Activated CD8-positive, alpha-beta memory T cell treated with anti-CD3 and anti-CD28 coated beads, Interleukin-2, amount 50 U/mL, for 48 hours (primary cell): ENCODE results near the gene CNNM3.

ENCODE experiments used
- DNase-seq: peaks from one replicate; pipeline ENCODE4 v3.0.0-alpha.2; 2020

The CNNM3 gene

GRCh38 chr2:96866986-96867755 lies 51.1 kb downstream of the CNNM3 start:
- DNase-seq, result no peak

- DNase-seq, result no peak
Measured at GRCh38 chr2:96867756-96868554, 51.9 kb downstream of the CNNM3 start.

- DNase-seq, result peak; percentile 82
Measured at GRCh38 chr2:96868555-96869280, 52.6 kb downstream of the CNNM3 start.

GRCh38 chr2:96869281-96869821 lies 53.3 kb downstream of the CNNM3 start:
- DNase-seq, result no peak

- peak; percentile 75 for DNase-seq
Measured at GRCh38 chr2:96869822-96870625, 54.0 kb downstream of the CNNM3 start, which contains the start of gene SEMA4C. Gene SEMA4C (minus strand): TSS chr2:96870080. CDS start chr2:96867886, 2,194 bp downstream.

GRCh38 chr2:96870626-96871255 lies 54.7 kb downstream of the CNNM3 start:
- DNase-seq, result peak; percentile 70

- DNase-seq, result no peak
Measured at GRCh38 chr2:96872591-96873349, 56.7 kb downstream of the CNNM3 start.

- DNase-seq, result no peak
Measured at GRCh38 chr2:96873651-96874096, 57.6 kb downstream of the CNNM3 start.

GRCh38 chr2:96874198-96874831 lies 58.2 kb downstream of the CNNM3 start:
- DNase-seq, result no peak

- no peak for DNase-seq
Measured at GRCh38 chr2:96875498-96876268, 59.6 kb downstream of the CNNM3 start.

- no peak for DNase-seq
Measured at GRCh38 chr2:96876269-96877041, 60.4 kb downstream of the CNNM3 start.

- no peak for DNase-seq
Measured at GRCh38 chr2:96877042-96877451, 61.0 kb downstream of the CNNM3 start.

GRCh38 chr2:96877631-96878092 lies 61.6 kb downstream of the CNNM3 start:
- DNase-seq, result no peak

- no peak for DNase-seq
Measured at GRCh38 chr2:96878171-96878570, 62.1 kb downstream of the CNNM3 start.

GRCh38 chr2:96878796-96879544 lies 62.9 kb downstream of the CNNM3 start:
- DNase-seq, result no peak

GRCh38 chr2:96879545-96880040 lies 63.5 kb downstream of the CNNM3 start:
- no peak for DNase-seq

GRCh38 chr2:96880891-96881273 lies 64.8 kb downstream of the CNNM3 start:
- no peak for DNase-seq
